DMS 273 (cell line): ENCODE results near the gene ESR1.

ENCODE experiments used
- DNase-seq: peaks from one replicate; lab custom pipeline; 2025; ENCODE audit not compliant: unreplicated experiment; lab: John Stamatoyannopoulos, UW

ESR1 gene

DNA sequence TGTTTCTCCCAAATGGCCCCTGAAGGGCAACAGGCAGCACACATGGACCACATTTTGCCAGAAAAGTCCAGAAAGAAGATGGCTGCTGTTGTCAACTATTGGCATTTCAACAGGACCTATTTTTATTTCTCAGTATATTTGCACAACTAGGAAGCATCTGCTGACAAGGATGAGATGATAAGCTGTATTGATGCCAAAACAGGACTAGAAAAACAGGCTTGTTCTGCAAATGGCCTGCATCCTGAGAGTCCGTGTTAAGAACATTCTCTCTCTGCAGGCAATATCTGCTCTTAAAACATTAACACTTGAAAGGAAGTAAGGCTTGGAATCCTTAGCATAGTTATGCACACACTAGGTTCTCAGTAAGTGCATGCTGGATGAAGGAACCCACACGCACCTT lies 283.7 kb downstream of the ESR1 start:
- DNase-seq = no peak

DNA sequence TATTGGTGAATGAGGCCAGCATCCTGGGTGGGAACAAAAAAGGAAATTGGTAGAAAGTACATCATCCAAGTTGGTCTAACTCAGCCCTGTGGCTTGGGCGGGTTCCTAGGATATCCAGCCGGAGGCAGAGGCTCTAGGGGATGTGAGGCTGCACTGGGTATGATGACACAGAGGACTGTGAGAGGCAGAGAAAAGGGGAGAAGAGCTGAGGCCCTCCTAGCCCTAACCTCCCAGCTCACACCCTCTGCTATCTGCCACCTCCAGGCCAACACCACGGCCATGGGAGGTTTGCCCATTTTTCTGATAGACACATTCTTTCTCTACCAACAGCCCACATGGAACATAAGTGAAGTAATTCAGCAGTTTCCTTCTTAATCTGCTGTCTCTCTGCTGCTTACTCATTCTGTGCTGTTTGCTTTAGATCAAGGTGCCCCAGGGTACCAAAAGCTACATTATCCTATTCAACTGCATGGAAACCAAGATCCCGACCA lies 284.4 kb downstream of the ESR1 start:
- no peak for DNase-seq

DNA sequence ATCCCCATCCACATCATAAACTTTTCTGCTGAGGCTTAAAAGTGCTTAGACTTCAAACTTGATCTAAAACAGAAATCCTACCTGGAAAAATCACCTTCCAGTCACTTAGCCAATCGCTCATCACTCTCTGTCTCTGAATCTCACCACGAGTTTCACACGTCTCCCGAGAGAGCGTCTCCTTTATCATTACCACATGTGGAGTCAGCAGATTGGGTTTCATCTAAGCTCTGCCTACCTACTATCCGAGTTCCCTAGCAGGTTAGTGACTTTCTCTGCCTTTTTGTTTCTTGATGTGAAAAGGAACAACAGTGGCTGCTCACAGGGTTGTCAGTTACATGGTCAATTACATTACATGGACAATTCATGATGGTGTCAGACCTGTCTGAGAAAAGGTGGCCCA lies 286.2 kb downstream of the ESR1 start:
- DNase-seq = no peak

DNA sequence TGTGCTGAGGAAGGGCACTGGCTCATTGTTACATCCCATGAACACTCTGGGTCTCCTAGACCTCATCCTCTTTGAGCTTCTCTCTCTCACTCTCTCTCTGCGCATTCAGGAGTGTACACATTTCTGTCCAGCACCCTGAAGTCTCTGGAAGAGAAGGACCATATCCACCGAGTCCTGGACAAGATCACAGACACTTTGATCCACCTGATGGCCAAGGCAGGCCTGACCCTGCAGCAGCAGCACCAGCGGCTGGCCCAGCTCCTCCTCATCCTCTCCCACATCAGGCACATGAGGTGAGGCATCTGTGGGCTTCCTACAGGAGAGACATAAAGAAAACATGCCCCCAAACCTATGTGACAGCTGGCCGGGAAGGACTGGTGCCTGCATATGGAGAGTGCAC lies 286.8 kb downstream of the ESR1 start:
- DNase-seq = no peak

DNA sequence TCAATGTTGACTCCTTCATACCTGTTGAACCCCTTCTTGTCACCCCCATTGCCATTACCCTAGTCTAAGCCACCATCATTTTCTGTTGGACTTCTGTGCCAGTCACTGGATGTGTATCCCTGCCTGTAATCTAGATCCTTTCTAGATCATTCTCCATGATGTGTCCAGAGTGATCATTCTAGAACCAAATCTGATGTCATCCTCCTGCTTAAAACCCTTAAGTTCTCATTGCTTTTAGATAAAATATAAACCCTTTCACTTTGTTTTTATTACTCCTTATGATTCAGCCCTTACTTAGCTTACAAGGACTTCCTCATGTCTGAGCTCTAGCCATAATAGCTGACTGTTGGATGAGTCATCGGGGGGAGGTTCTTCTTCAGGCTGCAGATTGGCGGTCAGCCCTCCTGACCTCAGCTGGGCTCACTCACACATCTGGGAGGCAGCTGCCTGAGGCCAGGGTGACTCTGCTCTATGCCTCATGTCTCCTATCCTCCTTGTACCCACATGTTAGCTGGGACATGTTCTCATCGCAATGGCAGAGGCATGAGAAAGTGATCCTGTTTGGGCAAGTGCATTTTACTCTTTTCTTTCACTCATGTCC lies 287.6 kb downstream of the ESR1 start:
- peak; percentile 34 for DNase-seq

DNA sequence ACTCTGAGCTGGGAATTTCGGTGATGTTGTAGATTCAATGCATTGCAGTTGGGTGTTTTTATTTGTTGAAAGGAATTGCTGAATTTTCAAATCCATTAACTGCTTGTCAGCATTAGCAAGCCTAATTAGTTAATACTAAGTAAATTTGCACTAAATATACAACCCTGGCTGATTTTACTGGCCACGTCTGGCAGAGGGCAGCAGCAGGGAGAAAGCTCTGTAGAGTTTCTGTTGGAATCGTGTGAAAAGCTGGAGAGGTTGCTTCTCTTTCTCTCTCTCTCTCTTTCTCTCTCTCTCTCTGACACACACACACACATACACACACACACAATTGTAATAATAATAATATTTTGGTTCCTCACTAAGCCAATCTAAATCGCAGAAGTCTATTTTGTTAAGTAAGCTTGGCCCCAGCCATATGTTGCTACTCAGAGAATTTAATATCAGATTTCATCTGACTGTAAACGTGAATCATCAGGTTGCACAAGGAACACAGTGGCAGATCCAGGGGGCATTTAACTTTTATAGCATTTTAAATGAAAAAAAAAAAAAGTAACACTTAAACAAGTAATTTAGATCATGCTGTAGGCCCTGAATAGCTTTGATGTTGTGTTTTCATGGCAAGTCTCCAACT lies 289.5 kb downstream of the ESR1 start:
- peak; percentile 79 for DNase-seq

DNA sequence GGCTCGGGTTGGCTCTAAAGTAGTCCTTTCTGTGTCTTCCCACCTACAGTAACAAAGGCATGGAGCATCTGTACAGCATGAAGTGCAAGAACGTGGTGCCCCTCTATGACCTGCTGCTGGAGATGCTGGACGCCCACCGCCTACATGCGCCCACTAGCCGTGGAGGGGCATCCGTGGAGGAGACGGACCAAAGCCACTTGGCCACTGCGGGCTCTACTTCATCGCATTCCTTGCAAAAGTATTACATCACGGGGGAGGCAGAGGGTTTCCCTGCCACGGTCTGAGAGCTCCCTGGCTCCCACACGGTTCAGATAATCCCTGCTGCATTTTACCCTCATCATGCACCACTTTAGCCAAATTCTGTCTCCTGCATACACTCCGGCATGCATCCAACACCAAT lies 291.2 kb downstream of the ESR1 start:
- DNase-seq = no peak

DNA sequence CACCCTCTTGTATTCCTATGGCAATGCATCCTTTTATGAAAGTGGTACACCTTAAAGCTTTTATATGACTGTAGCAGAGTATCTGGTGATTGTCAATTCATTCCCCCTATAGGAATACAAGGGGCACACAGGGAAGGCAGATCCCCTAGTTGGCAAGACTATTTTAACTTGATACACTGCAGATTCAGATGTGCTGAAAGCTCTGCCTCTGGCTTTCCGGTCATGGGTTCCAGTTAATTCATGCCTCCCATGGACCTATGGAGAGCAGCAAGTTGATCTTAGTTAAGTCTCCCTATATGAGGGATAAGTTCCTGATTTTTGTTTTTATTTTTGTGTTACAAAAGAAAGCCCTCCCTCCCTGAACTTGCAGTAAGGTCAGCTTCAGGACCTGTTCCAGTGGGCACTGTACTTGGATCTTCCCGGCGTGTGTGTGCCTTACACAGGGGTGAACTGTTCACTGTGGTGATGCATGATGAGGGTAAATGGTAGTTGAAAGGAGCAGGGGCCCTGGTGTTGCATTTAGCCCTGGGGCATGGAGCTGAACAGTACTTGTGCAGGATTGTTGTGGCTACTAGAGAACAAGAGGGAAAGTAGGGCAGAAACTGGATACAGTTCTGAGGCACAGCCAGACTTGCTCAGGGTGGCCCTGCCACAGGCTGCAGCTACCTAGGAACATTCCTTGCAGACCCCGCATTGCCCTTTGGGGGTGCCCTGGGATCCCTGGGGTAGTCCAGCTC lies 292.1 kb downstream of the ESR1 start:
- DNase-seq = no peak

DNA sequence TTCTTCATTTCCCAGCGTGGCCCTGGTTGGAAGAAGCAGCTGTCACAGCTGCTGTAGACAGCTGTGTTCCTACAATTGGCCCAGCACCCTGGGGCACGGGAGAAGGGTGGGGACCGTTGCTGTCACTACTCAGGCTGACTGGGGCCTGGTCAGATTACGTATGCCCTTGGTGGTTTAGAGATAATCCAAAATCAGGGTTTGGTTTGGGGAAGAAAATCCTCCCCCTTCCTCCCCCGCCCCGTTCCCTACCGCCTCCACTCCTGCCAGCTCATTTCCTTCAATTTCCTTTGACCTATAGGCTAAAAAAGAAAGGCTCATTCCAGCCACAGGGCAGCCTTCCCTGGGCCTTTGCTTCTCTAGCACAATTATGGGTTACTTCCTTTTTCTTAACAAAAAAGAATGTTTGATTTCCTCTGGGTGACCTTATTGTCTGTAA lies 292.7 kb downstream of the ESR1 start:
- peak; percentile 61 for DNase-seq

DNA sequence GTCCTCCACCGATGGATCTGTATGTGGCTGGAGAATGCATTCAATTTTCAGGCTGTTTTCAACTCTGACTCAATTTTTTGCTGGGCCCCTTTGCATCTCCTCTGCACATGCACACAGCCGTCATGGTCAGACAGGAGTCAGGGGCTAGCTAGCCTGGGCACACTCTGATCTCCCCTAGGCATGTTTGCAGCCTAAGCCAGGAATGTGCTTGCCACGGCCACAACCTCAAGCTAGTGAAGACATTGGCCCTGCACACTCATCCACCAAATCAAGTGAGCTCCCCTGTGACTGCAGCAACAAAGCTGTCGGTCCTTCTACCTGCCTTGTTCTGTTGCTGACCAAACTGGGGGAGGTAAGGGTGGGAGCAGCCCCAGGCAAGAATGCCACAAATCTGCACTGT lies 300.5 kb downstream of the ESR1 start:
- DNase-seq = no peak

DNA sequence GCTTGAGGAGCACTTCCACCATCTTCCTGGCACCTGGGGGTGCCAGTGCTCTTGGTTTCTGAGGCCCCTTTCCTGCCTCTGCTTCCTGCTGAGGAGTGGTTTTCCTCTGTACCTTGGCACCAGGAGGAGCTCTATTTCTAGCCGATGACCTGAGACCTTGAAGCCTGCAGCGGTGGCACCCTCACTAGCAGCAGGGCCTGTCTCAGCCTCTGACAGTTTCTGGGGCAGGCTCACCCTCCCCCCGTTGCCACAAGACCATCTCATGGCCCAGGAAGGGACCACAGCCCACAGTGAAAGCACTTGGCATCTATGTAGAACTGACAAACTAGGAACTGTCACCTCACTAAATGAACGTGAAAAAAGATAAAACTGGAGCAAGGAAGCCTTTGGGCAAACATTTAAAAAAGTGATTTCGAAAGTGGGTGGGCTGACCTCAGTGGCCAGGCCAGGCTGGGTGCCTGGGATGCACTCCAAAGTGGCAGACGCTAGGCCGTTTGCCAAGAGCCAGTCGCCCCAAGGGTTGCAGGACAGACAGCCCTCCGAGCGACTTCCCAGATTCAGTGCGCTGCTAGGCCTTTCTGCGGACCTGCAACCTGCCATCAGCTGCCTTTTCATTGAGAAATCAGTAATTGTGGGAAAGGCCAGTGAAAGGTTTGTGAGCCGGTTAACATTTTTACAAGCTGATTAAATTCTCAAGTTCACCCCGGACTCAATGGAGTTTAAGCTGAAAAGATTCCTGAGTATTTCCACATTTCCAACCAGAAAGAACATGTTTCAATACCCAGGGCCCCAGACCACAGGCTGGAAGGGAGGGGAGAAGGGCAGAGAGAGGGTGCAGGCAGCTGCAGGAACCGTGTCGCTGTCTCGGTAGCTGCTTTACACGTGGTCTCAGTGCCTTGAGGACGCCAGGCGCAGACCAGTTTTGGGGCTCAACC lies 303.7 kb downstream of the ESR1 start:
- DNase-seq = peak; percentile 66

DNA sequence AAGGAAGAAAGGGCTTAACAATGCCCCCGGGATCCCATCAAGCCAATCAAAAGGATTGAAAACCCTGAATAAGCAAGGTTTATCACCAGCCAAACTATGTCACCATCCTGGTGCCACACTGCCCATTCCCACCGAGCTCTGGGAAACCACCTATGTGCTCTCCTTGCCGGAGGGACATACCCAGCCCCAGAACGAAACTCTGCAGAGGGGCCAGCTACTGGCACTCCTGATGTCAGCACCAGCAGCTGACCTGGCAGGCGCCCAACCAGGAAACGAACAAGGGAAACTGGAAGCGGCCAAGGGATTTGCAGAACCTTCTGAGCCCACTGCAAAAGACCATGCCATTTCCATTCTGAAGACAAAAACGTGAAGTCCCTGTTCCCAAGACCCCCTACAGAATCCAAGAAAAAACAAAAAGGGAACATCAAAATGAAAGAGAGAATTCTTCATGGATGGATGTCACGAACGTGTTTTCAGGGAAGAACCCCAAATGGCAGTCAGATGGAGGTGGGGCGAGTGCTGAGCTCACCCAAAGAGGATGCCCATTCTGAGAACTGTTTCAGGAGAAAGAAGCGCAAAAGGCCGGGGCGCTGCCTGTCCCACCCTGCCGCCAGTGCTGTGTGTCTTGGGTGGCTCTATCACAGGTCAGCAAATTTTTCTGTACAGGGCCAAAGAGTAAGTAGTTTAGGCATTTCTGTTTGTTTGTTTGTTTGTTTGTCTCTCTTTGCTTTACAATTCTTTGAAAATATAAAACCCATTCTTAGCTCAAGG lies 305.2 kb downstream of the ESR1 start:
- peak; percentile 24 for DNase-seq

DNA sequence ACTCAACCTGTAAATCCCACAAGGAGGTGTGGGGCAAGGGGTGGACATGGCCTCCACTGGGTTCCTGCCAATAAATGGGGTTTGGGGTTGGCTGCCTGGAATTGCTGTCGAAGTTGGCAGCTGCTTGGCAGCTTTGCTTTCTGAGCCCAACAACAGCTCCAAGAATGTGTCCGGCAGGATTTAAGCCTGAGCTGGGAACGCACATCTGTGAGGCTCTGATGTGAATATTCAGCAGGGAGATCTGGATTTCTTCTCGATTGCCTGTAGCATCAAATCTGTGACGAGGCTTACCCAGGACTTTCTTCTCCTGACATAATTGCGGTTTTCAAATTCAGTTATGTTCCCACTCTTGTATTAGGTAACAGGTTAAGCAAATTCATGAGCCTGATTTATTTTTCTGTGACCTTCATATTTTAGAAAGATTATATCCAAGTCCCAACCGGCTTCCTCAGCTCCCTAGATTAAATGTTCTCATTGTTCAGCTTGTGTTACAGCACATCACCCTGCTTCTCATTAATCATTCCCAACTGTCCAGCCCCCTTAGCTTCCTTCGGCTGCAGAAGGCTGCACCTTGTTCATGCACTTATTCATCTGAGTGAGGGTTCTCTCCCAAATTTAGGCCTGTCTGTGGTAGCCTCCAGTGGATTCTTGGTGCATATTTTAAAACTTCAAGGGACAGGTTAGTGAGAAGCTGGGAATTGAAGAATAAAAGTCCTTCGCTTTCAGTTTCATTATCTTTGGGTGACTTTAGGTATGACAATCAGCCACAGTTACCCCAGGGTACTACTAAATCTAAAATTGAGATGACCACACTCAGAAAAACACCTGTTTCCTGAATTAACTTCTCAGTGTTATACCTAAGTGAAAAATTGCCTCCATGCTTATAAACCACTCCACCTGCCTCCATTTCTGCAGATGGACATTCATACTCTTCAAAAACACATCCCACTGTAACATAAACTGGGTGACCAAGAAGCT lies 310.0 kb downstream of the ESR1 start:
- DNase-seq = no peak

DNA sequence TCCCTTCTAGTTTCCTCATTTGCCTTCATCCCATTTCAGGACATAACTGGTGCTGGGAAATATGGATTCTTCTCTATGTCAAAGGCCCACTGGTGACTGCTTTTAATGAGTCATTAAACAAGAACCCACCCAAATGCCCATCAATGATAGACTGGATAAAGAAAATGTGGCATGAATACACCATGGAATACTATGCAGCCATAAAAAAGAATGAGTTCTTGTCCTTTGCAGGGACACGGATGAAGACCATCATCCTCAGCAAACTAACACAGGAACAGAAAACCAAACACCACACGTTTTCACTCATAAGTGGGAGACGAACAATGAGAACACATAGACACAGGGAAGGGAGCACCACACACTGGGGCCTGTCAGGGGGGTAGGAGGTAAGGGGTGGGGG lies 310.7 kb downstream of the ESR1 start:
- DNase-seq = no peak

DNA sequence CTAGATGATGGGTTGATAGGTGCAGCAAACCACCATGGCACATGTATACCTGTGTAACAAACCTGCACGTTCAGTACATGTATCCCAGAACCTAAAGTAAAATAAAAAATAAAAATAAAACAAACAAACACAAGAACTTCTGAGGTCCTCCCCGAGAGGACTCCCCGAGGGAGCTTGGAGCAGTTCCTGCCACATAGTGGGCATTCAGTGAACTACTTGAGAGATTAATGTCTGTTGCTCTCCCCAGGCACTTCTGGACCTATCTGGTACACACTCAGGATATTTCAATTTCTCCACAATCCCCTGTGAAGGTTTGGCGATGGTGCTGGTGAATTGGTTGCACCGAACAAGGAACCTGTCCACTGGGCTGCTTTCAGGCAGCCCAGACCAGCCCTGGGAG lies 311.2 kb downstream of the ESR1 start:
- peak; percentile 5 for DNase-seq

DNA sequence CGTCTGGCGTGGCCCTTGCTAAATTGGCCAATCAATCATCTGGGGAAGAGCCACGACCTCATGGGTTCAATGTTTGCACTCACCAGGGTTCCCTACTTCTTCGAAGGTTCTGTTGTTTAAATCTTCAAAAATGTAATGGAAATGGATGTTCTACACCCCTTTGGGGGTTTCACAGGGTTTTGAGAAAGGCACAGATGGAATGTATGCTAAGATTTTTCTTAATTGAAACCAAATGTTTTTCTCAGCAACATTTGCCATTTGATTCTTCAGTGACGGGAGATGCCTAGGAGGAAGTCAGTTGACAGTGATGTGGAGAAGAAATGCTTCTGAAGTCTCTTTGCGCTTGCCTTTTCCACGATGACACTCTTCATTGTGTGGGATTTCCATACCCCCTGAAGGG lies 312.3 kb downstream of the ESR1 start:
- DNase-seq = no peak

DNA sequence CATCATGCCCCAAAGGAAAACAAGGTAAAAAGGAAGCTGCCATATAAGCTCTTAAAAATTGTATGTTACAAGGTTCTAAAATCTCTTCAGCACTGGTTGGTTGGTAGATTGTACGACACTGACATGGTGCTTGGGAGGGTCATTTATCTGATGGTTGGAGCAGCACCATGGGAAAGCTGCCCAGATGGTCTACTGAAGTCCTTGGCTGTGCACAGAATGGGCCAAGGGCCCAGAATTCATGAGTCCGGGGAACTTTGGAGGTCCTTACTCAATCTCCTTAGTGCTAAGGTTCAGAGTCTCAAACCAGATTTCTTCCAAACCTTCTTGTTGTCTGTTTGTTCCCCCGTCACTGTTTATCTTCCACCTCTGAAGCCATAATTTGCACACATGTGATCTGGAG lies 314.4 kb downstream of the ESR1 start:
- DNase-seq = no peak

DNA sequence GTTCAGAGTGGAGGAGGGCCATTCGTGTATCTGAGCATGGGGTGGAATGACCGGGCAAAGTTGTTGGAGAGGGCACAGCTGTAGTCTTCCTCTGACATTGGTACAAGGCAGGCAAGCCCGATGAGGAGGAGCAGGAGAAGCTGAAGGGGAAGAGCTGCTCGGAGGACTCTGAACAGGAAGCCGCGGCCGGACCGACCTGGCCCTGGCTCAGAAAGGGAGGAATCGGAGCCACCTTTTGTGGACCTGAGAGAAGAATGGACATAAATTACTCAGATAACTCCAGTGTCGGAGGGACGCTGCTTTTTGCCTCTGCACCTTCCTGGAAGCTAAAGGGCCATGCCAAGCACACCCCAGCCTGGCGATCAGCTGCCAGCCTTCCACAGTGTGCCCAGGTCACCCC lies 315.0 kb downstream of the ESR1 start:
- no peak for DNase-seq

DNA sequence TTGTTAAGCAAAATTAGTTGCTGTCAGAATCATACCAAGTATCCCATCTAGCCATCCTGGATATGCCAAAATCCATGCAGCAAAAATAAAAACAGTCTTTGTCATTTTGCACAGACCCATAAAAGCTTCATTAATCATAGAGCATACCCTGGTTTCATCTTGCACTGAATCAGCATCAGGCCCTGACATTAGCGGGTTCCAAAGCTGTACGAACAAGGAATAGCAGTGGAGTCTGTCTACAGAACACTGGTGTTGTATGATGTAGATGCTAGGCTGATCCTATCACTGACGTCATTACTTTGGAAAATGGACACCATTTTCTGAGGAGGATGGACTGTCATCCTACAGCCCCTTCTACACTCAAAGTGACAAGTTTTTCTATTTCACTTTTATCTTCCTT lies 315.6 kb downstream of the ESR1 start:
- no peak for DNase-seq
